Testis (tissue), 3 donors: ENCODE data around the gene PHF21A. TPM values are rescaled to one million over a fixed set of nuclear protein-coding genes. Genes with fewer than 3 reads are reported as not detected.
"Not testable (repeated sequence)": the region's sequence is repeated elsewhere in the genome, so short reads cannot be mapped to it uniquely, and the experiment has no call there.

Source experiments
- DNase-seq: peaks from one replicate; pipeline ENCODE4 v3.0.0-alpha.2; 2019
- H3K27ac ChIP-seq, 2 donors: fragments of 200-600 bp; sonication (generic); one replicate each; pipeline ENCODE4 v1.5.1; 2019
- H3K27me3 ChIP-seq: fragments of 200-600 bp; sonication (generic); one replicate; pipeline ENCODE4 v1.5.1; 2019
- H3K36me3 ChIP-seq: fragments of 200-600 bp; sonication (generic); one replicate; pipeline ENCODE4 v1.5.1; 2017; ENCODE audit warnings: low read depth; ENCODE audit errors: missing control alignments
- H3K4me1 ChIP-seq: fragments of 200-600 bp; sonication (generic); one replicate; pipeline ENCODE4 v1.5.1; 2019
- H3K4me3 ChIP-seq, 2 donors: fragments of 200-600 bp; sonication (generic); one replicate each; pipeline ENCODE4 v1.5.1; 2017 to 2019
- H3K9me3 ChIP-seq: fragments of 200-600 bp; sonication (generic); one replicate; pipeline ENCODE4 v1.5.1; 2017
- CTCF ChIP-seq, 3 experiments: fragments of 450-650 bp in 2 of 3; fragments of 200-600 bp in 1 of 3; sonication (generic) in 1 of 3; IDR thresholded peaks; one replicate each; pipeline ENCODE4 v1.5.1; 2016 to 2019; ENCODE audit warnings: antibody characterized with exemption in 3 of 3, mild to moderate bottlenecking in 2 of 3, moderate library complexity in 1 of 3
- POLR2A ChIP-seq: fragments of 450-650 bp; IDR thresholded peaks from one replicate; pipeline ENCODE4 v1.6.1; 2017; ENCODE audit warnings: antibody characterized with exemption, mild to moderate bottlenecking, moderate library complexity
- WGBS, 2 donors: methylation state at CpG; one replicate each; pipeline ENCODE4 v1.1.5; 2018; 5-methylcytosine and 5-hydroxymethylcytosine counted together
- intact Hi-C: fragments of 100-400 bp; cut with DNase I; formaldehyde crosslinking; loops from one replicate; pipeline ENCODE4 v1.15.1; 2023; ENCODE audit warnings: low total_unique reads
- polyA plus RNA-seq: library from polyadenylated mRNA; stranded (reverse); fragments of 350-450 nt; fragmentation: Illumina TruSeq; extraction: RNeasy Lipid Tissue Mini Kit (QIAGEN cat#74804); gene quantifications from one replicate; pipeline ENCODE4 v1.2.3, GENCODE V29; 2014; ENCODE audit warnings: low read depth, low replicate concordance; ENCODE audit not compliant: insufficient read depth
- total RNA-seq, 2 donors: library from RNA; depleted of rRNA; stranded (reverse); fragments of >200 nt; gene quantifications; one replicate each; pipeline ENCODE4 v1.2.3, GENCODE V29; 2016

The PHF21A gene
- total and polyA plus RNA-seq, 3 donors from 2014 or later: 53.5 to 83.2 (median 56.6) TPM

GRCh38 chr11:46026606-46027293, 94.5 kb downstream of the PHF21A start:
- no peak for DNase-seq
- Histone ChIP-seq H3K4me1 (no peaks in the 10 kb centered on the region), H3K4me3 (no peak overlapping the region), H3K27ac (no peak overlapping the region), H3K27me3 (no peaks in the 10 kb centered on the region), H3K9me3 (no peaks in the 10 kb centered on the region), H3K36me3 (no peaks in the 10 kb centered on the region)
- 72 to 77% methylated on average over 10 of the region's 10 CpGs for WGBS, 2 donors
- TF ChIP-seq CTCF (IDR thresholded peaks at IDR 0.05) (no peak), POLR2A (no peak)
- intact Hi-C loops: no loop called here

GRCh38 chr11:46020084-46020599, 101.1 kb downstream of the PHF21A start:
- DNase-seq: no peak
- no peaks in the 10 kb centered on the region for H3K27me3 ChIP-seq
- no peaks in the 10 kb centered on the region for H3K4me1 ChIP-seq
- no peak overlapping the region for H3K4me3 ChIP-seq
- no peak for TF ChIP-seq POLR2A
- no peak for TF ChIP-seq CTCF (IDR thresholded peaks at IDR 0.05)
- 95 to 97% methylated on average over 8 of the region's 8 CpGs for WGBS, 2 donors
- intact Hi-C loops: no loop called here
- H3K9me3 ChIP-seq: no peaks in the 10 kb centered on the region
- H3K36me3 ChIP-seq: no peaks in the 10 kb centered on the region
- no peak overlapping the region for H3K27ac ChIP-seq

- DNase-seq: no peak
- intact Hi-C loops: no loop called here
- Histone ChIP-seq H3K27me3 (no peaks in the 10 kb centered on the region), H3K4me3 (no peak overlapping the region), H3K36me3 (no peaks in the 10 kb centered on the region), H3K27ac (no peak overlapping the region), H3K9me3 (no peaks in the 10 kb centered on the region), H3K4me1 (no peaks in the 10 kb centered on the region)
- TF ChIP-seq CTCF (IDR thresholded peaks at IDR 0.05) (no peak), POLR2A (no peak)
- 93 to 96% methylated on average over 2 of the region's 2 CpGs for WGBS, 2 donors
These were observed 102.6 kb downstream of the PHF21A start for GRCh38 chr11:46018651-46019050.

GRCh38 chr11:46017341-46017740, 103.9 kb downstream of the PHF21A start:
- WGBS, 2 donors: 56 to 70% methylated on average over 1 of the region's 1 CpG
- DNase-seq: no peak
- H3K36me3 ChIP-seq: no peaks in the 10 kb centered on the region
- H3K4me3 ChIP-seq: no peak overlapping the region
- TF ChIP-seq POLR2A: no peak
- no peak for TF ChIP-seq CTCF (IDR thresholded peaks at IDR 0.05)
- H3K4me1 ChIP-seq: no peaks in the 10 kb centered on the region
- H3K9me3 ChIP-seq: no peaks in the 10 kb centered on the region
- no peaks in the 10 kb centered on the region for H3K27me3 ChIP-seq
- no peak overlapping the region for H3K27ac ChIP-seq
- intact Hi-C loops: no loop called here

GRCh38 chr11:46015941-46016340, 105.3 kb downstream of the PHF21A start:
- Histone ChIP-seq H3K36me3 (no peaks in the 10 kb centered on the region), H3K27ac (no peak overlapping the region), H3K4me3 (no peak overlapping the region), H3K4me1 (no peaks in the 10 kb centered on the region), H3K27me3 (no peaks in the 10 kb centered on the region), H3K9me3 (no peaks in the 10 kb centered on the region)
- no peak for DNase-seq
- 90 to 95% methylated on average over 1 of the region's 1 CpG for WGBS, 2 donors
- intact Hi-C loops: no loop called here
- TF ChIP-seq POLR2A (no peak), CTCF (IDR thresholded peaks at IDR 0.05) (no peak)

- intact Hi-C loops, H3K4me1 ChIP-seq, H3K27ac ChIP-seq, H3K27me3 ChIP-seq, H3K36me3 ChIP-seq, H3K4me3 ChIP-seq, DNase-seq, H3K9me3 ChIP-seq: not testable (repeated sequence)
These were observed 107.1 kb downstream of the PHF21A start for GRCh38 chr11:46014168-46014567.
